T follicular helper cell (primary cell): ENCODE data around the gene FGFRL1.
"Not testable (repeated sequence)": the region's sequence is repeated elsewhere in the genome, so short reads cannot be mapped to it uniquely, and the experiment has no call there.

Experiments
- DNase-seq: peaks from one replicate; pipeline ENCODE4 v3.0.0-alpha.2; 2020; ENCODE audit warnings: low read depth

The FGFRL1 gene

GRCh38 chr4:992297-993110 lies 18.9 kb upstream of the FGFRL1 start:
- DNase-seq, result no peak

- no peak for DNase-seq
Observed at GRCh38 chr4:993111-994029, 18.1 kb upstream of the FGFRL1 start, which contains the start of gene SLC26A1. Gene SLC26A1, minus strand, starts transcription at chr4:993404. Its CDS starts 1,701 bp downstream, at chr4:991703.

GRCh38 chr4:995311-996026 lies 16.0 kb upstream of the FGFRL1 start:
- no peak for DNase-seq

DNA sequence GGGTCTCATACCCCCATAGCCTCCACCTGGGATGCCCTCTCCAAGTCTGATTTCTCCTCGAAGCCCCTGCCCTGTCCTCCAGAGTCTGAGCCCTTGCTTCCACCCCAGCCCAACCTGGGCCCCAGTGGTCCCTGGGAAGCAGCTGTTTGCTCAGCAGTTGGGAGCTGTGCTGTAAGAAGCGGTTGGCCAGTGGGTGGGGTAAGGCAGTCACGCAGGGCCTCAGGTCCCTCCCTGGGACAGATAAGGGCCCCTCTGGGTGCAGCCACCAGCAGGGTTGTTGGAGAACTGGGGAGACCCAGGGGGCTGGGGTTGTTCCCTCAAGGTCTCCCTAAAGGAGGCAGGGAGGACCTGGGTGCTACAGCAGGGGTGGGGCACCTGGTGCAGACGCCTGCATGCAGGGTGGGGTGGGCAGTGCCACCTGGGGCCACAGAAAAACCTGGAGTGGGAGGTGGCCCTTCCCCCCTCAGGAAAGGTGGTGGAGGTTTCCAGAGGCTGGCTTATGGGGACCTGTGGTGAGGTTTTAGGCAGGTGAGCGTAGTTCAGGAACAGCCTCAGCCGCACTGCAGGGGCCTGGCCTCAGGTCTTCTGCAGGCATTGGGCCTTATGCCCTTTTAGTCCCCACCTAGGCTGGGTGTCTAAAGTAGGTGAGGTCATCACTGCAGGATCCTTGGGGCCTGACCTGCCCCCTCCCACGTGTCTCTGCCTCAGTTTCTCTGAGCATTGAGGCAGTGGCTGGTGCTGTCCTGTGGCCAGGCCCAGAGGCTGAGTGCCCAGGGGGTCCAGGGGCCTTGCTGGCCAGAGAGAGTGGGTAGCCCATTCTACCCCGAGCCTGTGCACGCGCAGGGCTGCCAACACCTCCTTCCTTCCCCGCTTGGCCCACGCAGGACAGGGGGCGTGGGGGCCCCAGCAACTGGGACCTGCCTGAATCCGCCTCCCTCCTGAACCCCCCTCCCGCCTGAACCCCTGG lies 15.1 kb upstream of the FGFRL1 start:
- no peak for DNase-seq

DNA sequence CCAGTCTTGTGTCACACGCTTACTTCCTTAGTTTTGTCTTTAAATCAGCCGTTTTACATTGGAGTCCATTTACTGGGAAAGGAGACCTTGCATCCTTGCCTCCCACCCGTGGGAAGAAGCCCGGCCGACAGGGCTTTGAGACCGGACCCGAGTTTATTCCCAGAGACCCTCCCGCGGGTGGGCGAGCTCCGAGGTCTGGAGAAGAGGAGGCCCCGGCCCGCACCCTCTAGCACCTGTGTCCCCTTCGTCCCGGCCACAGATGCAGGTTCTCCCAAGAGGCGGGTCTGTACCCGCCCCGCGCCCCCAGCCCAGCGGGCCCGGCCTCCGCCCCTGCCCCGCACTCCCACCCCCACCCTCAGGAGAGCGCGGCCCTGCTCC lies 14.4 kb upstream of the FGFRL1 start:
- DNase-seq, result no peak

GRCh38 chr4:997375-998071 lies 13.9 kb upstream of the FGFRL1 start:
- DNase-seq, result no peak

DNA sequence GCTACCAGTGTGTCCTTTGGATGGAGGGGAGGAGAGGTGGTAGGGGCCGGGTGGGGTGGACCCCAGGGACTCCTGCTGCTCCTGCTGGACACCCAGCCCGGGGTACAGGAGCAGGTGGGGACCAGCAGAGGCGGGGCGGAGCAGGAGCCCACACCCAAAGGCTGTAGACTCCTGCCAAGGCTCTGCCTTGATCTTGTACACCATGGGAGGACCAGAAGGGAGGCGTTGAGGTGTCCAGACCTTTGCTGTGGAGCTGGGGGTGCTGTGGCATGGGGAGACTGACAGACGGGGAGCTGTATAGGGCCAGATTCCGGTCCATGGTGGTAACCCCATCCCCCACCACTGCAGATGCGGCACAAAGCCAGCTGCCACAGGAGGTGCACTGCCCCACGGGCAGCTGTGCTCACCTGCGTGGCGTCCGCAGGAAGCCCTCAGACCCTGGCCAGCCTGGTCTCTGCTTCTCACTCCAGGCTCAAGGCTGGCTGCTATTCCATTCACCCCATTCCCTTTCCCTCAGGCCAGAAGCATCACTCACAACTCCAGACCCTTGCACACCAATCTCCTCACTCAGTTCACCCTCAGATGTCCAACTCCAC lies 13.2 kb upstream of the FGFRL1 start:
- DNase-seq, result no peak

- not testable (repeated sequence) for DNase-seq
Observed at GRCh38 chr4:999240-999863, 12.1 kb upstream of the FGFRL1 start.

DNA sequence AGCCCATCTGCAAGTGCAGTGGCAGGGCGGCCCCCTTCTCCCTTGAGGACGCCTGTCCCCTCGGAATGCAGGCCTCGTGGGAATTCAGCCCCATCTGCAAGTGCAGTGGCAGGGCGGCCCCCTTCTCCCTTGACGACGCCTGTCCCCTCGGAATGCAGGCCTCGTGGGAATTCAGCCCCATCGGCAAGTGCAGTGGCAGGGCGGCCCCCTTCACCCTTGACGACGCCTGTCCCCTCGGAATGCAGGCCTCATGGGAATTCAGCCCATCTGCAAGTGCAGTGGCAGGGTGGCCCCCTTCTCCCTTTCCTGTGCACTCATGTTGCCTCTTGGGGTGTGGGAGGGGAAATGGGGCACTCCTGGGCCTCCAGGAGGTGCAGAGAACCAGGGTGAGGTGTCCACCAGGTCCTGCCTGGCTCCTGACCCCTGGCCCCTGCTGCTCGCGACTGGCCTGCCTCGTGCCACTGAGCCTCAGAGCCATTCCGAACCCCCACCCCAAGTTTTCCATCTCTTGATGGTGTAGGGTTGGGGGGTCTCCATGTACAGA lies 11.5 kb upstream of the FGFRL1 start:
- no peak for DNase-seq

DNA sequence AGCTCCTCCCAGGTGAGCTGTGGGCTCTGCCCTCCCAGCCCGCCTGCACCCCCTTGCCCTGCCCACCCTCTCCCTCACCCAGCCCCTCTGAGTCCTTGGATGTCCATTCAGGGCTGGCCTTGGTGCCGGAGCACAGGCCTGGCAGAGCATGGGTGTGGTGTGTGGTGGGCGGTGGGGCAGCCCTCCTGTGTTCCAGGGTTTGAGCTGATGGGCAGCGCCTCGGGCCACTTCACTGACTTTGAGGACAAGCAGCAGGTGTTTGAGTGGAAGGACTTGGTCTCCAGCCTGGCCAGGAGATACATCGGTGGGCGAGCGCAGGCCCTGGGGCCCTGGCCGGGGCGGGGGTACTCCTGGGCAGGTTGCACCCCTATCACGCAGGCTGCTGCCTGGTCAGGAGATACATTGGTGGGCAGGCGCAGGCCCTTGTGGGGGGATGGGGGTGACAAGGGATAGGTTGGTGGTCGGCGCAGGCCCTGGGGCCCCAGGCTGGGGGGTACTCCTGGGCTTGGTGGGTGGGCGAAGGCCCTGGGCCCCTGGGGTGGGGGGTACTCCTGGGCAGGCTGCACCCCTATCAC lies 10.7 kb upstream of the FGFRL1 start:
- no peak for DNase-seq

- DNase-seq, result no peak
Observed at GRCh38 chr4:1001561-1002130, 9.8 kb upstream of the FGFRL1 start.

- no peak for DNase-seq
Observed at GRCh38 chr4:1002131-1002630, 9.2 kb upstream of the FGFRL1 start.

GRCh38 chr4:1002631-1003251 lies 8.7 kb upstream of the FGFRL1 start:
- no peak for DNase-seq

DNA sequence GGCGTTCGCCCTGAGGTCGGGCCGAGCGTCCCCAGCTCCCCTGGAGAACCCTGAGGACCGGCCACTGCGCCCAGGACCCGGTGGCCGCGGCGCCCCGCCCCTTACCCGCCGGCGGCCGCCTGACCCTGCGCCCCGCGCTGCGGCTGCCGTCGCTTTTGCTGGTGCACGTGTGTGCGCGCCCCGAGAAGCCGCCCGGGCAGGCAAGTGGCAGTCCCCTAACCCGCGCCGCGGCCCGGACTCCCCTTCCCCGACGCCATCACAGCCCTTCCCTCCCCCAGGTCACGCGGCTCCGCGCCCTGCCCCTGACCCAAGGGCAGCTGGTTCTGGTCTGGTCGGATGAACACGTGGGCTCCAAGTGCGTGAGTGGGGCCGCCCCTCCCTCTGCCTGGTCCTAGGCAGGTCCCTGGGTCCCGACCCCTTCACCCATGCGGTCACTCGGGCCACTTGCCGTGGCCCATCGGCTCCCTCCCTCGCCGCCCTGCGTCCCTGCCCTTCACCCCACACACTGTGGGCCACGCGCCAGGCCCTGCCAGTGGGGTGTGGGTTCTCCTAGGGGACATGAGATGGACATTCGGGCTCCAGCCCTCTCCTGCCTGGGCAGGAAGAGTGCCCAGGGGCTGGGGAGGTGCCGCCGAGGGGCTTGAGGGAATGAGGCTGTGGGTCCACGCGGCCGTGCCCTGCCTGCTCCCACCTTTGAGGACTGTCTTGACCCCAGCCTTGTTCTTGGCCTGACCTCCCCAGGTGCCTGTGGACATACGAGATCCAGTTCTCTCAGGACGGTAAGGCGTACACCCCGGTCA lies 8.0 kb upstream of the FGFRL1 start:
- no peak for DNase-seq

DNA sequence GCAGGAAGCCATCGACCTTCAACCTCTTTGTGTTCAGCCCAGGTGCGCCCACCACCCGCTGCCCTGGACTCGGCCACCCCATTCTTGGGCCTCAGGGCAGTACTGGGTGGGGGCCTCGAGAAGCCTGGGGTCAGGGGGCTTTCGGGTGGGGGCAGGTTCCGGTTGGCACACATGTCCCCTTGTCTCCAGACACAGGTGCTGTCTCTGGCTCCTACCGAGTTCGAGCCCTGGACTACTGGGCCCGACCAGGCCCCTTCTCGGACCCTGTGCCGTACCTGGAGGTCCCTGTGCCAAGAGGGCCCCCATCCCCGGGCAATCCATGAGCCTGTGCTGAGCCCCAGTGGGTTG lies 7.4 kb upstream of the FGFRL1 start:
- DNase-seq, result no peak

- no peak for DNase-seq
Observed at GRCh38 chr4:1004557-1005485, 6.6 kb upstream of the FGFRL1 start.
